Gastrocnemius medialis (tissue), 4 donors: ENCODE measurements around the gene EFCAB9.

Experiments
- CTCF ChIP-seq, 5 experiments: fragments of 450-650 bp in 3 of 5; fragments of 200-600 bp in 2 of 5; sonication (generic) in 2 of 5; IDR thresholded peaks in 4 of 5; conservative IDR thresholded peaks in 1 of 5; 1 replicate in 4 of 5; 2 replicates in 1 of 5; pipeline ENCODE4 v1.5.1; 2016 to 2019; ENCODE audit warnings: antibody characterized with exemption in 5 of 5, mild to moderate bottlenecking in 3 of 5, moderate library complexity in 3 of 5
- POLR2A ChIP-seq, 2 donors: fragments of 450-650 bp; IDR thresholded peaks; one replicate each; pipeline ENCODE4 v1.6.1; 2017; ENCODE audit warnings: antibody characterized with exemption in 2 of 2, mild to moderate bottlenecking in 2 of 2, moderate library complexity in 2 of 2

- TF ChIP-seq CTCF (IDR thresholded peaks at IDR 0.05 in 4 of 5, conservative IDR thresholded peaks at IDR 0.05 in 1 of 5) (no peak), POLR2A (IDR thresholded peaks at IDR 0.05) (no peak)
These were observed 31.5 kb upstream of the EFCAB9 start for GRCh38 chr5:172162323-172162986.
